Measurements from ENCODE around the gene RAB3GAP2.
"Not testable (repeated sequence)": the region's sequence is repeated elsewhere in the genome, so short reads cannot be mapped to it uniquely, and the experiment has no call there.

The RAB3GAP2 gene

GRCh38 chr1:220129479-220130210 lies 142.6 kb downstream of the RAB3GAP2 start:
- no peak for DNase-seq

GRCh38 chr1:220127076-220127475 lies 145.2 kb downstream of the RAB3GAP2 start:
- no peak for DNase-seq

DNA sequence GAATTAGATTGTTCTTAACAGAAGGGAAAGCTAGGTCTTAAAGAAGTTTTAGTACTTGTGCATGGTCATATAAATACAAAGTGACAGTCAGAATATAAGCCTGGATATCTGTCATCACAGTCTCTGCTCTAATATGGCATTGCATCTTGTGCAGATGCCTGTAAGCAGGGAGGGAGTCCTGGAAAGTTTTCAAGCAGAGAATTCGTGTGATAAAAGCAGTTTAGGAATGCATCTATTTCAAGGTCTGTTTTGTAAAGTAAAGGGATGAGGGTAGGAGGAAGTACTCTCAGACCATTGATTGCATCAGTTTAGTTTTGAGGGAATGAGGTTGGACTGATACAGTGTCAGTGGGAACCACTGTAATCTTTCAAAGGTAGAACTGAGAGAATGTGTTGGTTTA lies 147.7 kb downstream of the RAB3GAP2 start:
- no peak for DNase-seq

GRCh38 chr1:220123889-220124288 lies 148.4 kb downstream of the RAB3GAP2 start:
- no peak for DNase-seq

DNA sequence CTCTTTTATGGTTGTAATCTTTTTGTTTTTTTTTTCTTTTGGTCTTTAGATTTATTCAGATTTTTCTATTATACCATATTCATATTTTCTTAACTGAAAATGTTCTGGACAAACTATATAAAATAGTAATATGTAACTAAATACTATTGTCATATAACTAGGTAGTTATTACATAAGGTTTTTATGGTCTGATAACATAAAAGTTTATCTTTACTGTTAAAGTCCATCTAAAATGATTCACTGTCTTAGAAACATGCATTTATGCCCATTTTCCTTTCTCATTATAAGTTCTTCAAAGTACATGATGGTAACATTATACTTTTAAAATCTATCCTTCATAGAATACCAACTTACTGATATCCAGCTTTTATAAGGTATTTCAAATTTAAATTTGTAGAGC lies 149.2 kb downstream of the RAB3GAP2 start:
- DNase-seq = no peak

DNA sequence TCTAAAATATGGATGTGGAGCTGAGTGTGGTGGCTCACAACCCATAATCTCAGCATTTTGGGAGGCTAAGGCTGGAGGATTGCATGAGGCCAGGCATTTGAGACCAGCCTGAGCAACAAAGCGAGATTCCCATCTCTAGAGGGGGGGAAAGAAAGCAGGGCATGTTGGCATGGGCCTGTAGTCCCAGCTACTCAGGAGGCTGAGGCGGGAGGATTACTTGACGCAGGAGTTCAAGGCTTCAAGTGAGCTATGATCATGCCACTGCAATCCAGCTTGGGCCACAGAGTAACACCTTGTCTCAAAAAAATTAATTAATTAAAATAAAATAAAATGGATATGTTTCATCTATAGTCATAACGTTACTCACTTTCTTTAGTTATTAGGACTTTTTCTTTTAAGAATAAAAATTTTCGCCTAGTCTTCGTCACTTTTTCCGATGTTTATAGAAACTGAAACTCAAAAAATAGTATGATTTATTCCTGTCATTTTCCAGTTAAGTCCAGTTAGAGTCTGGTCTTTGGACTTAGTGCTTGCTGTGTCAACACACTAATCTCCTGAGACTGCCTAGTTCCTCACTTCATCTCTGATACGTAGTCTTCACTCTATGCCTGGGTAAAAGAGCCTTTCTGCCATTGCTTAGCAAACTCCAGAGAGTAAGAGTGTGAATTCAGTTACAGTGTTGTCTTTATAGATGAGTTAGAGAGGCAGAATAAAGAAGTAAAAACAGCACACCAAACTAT lies 150.3 kb downstream of the RAB3GAP2 start:
- no peak for DNase-seq

DNA sequence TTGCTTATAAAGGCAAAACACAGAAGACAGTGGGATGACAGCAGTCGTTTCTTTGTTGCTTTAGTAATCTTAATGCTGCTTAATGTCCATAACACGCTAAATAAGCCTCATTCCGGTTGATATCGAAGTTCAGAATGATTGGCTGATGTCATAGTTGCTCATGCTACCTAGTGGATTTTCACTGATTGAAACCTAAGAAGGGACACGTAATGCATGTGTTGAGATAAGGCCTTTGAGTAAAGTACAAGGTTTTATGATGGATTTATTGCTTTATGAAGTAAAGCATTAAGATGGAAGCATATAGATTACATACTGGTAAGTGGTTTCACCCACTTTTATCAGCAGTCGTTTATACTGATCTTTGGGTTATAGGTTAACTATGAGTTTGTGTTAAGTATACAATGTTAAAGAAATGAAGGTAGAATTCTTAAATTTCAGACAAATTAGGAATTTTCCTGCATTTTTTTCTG lies 153.2 kb downstream of the RAB3GAP2 start:
- no peak for DNase-seq

DNA sequence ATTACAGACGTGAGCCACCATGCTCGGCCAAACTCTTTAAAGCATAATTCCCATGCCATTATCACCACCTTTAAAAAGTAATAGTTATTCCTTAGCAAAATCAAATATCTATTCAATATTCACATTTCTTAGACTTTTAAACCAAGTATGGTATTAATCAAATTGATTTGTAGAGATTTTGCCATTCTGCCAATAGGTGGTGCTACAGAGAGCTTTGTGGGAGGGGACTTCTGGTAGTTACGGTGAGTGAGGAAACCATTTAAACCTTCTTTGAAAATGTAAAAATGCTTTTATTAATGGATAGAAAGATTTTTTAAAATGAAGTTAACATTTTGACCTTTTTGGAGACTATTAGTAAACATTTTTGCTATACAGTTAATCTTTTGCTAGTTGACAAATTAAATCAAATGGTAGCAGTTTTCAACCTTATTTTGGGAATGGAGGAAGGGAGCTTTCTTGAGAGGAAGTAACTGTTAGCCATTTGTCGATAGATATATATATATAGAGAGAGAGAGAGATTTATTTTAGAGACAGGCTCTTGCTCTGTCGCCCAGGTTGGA lies 159.0 kb downstream of the RAB3GAP2 start:
- DNase-seq = no peak

DNA sequence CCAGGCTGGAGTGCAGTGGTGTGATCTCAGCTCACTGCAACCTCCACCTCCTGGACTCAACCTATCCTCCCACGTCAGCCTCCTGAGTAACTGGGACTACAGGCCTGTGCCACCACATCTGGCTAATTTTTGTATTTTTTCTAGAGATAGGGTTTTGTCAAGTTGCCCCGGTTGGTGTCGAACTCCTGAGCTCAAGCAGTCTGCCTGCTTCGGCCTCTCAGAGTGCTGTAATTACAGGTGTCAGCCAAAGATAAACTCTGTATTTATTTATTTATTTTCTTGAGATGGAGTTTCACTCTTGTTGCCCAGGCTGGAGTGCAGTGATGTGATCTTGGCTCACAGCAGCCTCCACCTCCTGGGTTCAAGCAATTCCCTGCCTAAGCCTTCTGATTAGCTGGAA lies 159.7 kb downstream of the RAB3GAP2 start:
- DNase-seq = not testable (repeated sequence)

- DNase-seq = not testable (repeated sequence)
These were observed 161.8 kb downstream of the RAB3GAP2 start for GRCh38 chr1:220110473-220110872.

- DNase-seq = no peak
These were observed 172.4 kb downstream of the RAB3GAP2 start for GRCh38 chr1:220099826-220100225.
